Panc1 (cell line): ENCODE results near the gene ATXN10. TPM values are rescaled to one million over a fixed set of nuclear protein-coding genes. Genes with fewer than 3 reads are reported as not detected.

ENCODE experiments used
- ATAC-seq: fragments of 200-7000 bp; cut with Tn5 transposase; 2 replicates; pipeline ENCODE4 v1.9.1; 2020; ENCODE audit warnings: mild to moderate bottlenecking, moderate library complexity
- BruUV-seq: library from RNA; stranded (reverse); fragments of 400-500 nt; replicated peaks from 2 replicates; lab custom pipeline; 2021; lab: Mats Ljungman, UMichigan
- CTCF ChIA-PET: fragments of 300-600 bp; sonication (Branson Sonifier 250); formaldehyde crosslinking; loops from one replicate; lab custom pipeline; 2022; ENCODE audit warnings: antibody characterized with exemption; lab: Charles Lee
- POLR2A ChIA-PET: fragments of 300-600 bp; sonication (Branson Sonifier 250); formaldehyde crosslinking; loops from one replicate; lab custom pipeline; 2022; ENCODE audit warnings: antibody characterized with exemption; lab: Charles Lee
- DNase-seq: peaks from one replicate; pipeline ENCODE4 v3.0.0-alpha.2; 2010; ENCODE audit warnings: low read depth, low spot score
- H3K27ac ChIP-seq: 2 replicates; pipeline ENCODE4 v1.5.1; 2011; ENCODE audit warnings: mild to moderate bottlenecking, low read length, inconsistent platforms
- H3K27me3 ChIP-seq: fragments of 200-500 bp; sonication (Bioruptor generic); 2 replicates; pipeline ENCODE4 v1.6.0; 2014; ENCODE audit warnings: low read length, inconsistent platforms; ENCODE audit not compliant: control insufficient read depth, insufficient read depth
- H3K36me3 ChIP-seq: fragments of 200-500 bp; sonication (Bioruptor generic); 2 replicates; pipeline ENCODE4 v1.5.1; 2014; ENCODE audit warnings: inconsistent platforms, mild to moderate bottlenecking, low read length, moderate library complexity; ENCODE audit not compliant: control insufficient read depth, insufficient read depth
- H3K4me1 ChIP-seq: 2 replicates; pipeline ENCODE4 v1.5.1; 2011; ENCODE audit warnings: inconsistent platforms, mild to moderate bottlenecking, low read length, moderate library complexity; ENCODE audit not compliant: control insufficient read depth, insufficient read depth
- H3K4me3 ChIP-seq, 2 experiments: 2 replicates each; pipeline ENCODE4 v1.5.1; 2011 to 2012; ENCODE audit warnings: low read depth in 2 of 2, low read length in 2 of 2, mild to moderate bottlenecking in 2 of 2, inconsistent platforms in 1 of 2, moderate library complexity in 1 of 2
- H3K9me3 ChIP-seq: fragments of 200-500 bp; sonication (Bioruptor generic); 2 replicates; pipeline ENCODE4 v1.5.1; 2014; ENCODE audit warnings: low read depth, mild to moderate bottlenecking, inconsistent platforms, low read length, moderate library complexity; ENCODE audit not compliant: control insufficient read depth, insufficient read depth
- CTCF ChIP-seq: fragments of 450-650 bp; IDR thresholded peaks from 2 replicates; pipeline ENCODE4 v1.5.1; 2017; ENCODE audit warnings: mild to moderate bottlenecking
- POLR2AphosphoS5 ChIP-seq: IDR thresholded peaks from 2 replicates; pipeline ENCODE4 v1.6.1; 2012; ENCODE audit warnings: mild to moderate bottlenecking, low read depth, low read length, moderate library complexity
- REST ChIP-seq, 2 experiments: IDR thresholded peaks; 2 replicates each; pipeline ENCODE4 v1.6.1; 2011 to 2012; ENCODE audit warnings: low read depth in 2 of 2, control low read depth in 1 of 2, low read length in 1 of 2, mild to moderate bottlenecking in 1 of 2, moderate library complexity in 1 of 2; ENCODE audit not compliant: insufficient read depth in 1 of 2
- SIN3A ChIP-seq: IDR thresholded peaks from 2 replicates; pipeline ENCODE4 v1.6.1; 2012; ENCODE audit warnings: low read depth, mild to moderate bottlenecking, low read length, moderate library complexity, borderline replicate concordance; ENCODE audit not compliant: insufficient read depth
- TCF7L2 ChIP-seq: IDR thresholded peaks from 2 replicates; pipeline ENCODE4 v1.6.1; 2011; ENCODE audit warnings: mild to moderate bottlenecking, low read depth, low read length, inconsistent platforms
- in situ Hi-C: cut with HindIII; loops from 2 replicates; pipeline ENCODE4 v1.10.0; 2016; ENCODE audit warnings: low sequenced_read_pairs, low pct_unique_long_range_greater_than_20kb
- intact Hi-C: fragments of 100-400 bp; cut with micrococcal nuclease; formaldehyde crosslinking; loops from one replicate; pipeline ENCODE4 v1.10.0; 2022; ENCODE audit not compliant: unreplicated experiment
- total RNA-seq: library from RNA; stranded (reverse); gene quantifications from one replicate; pipeline ENCODE4 v1.2.1, GENCODE V29; 2021; ENCODE audit not compliant: unreplicated experiment

Gene ATXN10
- total RNA-seq, 1 experiment from 2014 or later: 184 TPM

- Histone ChIP-seq H3K9me3 (no peaks in the 10 kb centered on the region), H3K4me1 (no peaks in the 10 kb centered on the region), H3K27me3 (no peaks in the 10 kb centered on the region), H3K4me3 (no peak overlapping the region), H3K36me3 (peaks cover 3% of the 10 kb centered on the region; the same call in 1 of the 2 replicates), H3K27ac (no peak overlapping the region)
- ChIA-PET POLR2A (no interaction called here), CTCF (no interaction called here)
- intact Hi-C loops (no loop called here), in situ Hi-C loops (no loop called here)
- BruUV-seq: no TSS peak
- DNase-seq: no peak
- ATAC-seq: no peak
- no peak for TF ChIP-seq SIN3A
- TF ChIP-seq REST (IDR thresholded peaks at IDR 0.05; ENCODE audit: insufficient read depth in 1 of 2, low read depth in 2 of 2, low read length in 1 of 2): no peak
- no peak for TF ChIP-seq POLR2AphosphoS5
- no peak for TF ChIP-seq CTCF
- TF ChIP-seq TCF7L2: no peak
Measured at GRCh38 chr22:45843031-45843430, 171.4 kb downstream of the ATXN10 start.

- Histone ChIP-seq H3K4me3 (no peak overlapping the region), H3K27ac (no peak overlapping the region), H3K36me3 (peaks cover 3% of the 10 kb centered on the region; the same call in 1 of the 2 replicates), H3K27me3 (no peaks in the 10 kb centered on the region), H3K9me3 (no peaks in the 10 kb centered on the region), H3K4me1 (no peaks in the 10 kb centered on the region)
- ATAC-seq (no peak), DNase-seq (no peak)
- in situ Hi-C loops (no loop called here), intact Hi-C loops (no loop called here)
- CTCF ChIA-PET: no interaction called here
- no peak for TF ChIP-seq TCF7L2
- TF ChIP-seq SIN3A: no peak
- TF ChIP-seq REST (IDR thresholded peaks at IDR 0.05; ENCODE audit: insufficient read depth in 1 of 2, low read depth in 2 of 2, low read length in 1 of 2): no peak
- TF ChIP-seq CTCF: no peak
- no peak for TF ChIP-seq POLR2AphosphoS5
- POLR2A ChIA-PET: no interaction called here
- no TSS peak for BruUV-seq
Measured at GRCh38 chr22:45843986-45844385, 172.4 kb downstream of the ATXN10 start.
